Brain pericyte (primary cell): ENCODE data around the gene ALDH8A1.

Source experiments
- DNase-seq: peaks from one replicate; pipeline ENCODE4 v3.0.0-alpha.2; 2012; ENCODE audit warnings: low read depth, low spot score

The ALDH8A1 gene, protein sequence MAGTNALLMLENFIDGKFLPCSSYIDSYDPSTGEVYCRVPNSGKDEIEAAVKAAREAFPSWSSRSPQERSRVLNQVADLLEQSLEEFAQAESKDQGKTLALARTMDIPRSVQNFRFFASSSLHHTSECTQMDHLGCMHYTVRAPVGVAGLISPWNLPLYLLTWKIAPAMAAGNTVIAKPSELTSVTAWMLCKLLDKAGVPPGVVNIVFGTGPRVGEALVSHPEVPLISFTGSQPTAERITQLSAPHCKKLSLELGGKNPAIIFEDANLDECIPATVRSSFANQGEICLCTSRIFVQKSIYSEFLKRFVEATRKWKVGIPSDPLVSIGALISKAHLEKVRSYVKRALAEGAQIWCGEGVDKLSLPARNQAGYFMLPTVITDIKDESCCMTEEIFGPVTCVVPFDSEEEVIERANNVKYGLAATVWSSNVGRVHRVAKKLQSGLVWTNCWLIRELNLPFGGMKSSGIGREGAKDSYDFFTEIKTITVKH

DNA sequence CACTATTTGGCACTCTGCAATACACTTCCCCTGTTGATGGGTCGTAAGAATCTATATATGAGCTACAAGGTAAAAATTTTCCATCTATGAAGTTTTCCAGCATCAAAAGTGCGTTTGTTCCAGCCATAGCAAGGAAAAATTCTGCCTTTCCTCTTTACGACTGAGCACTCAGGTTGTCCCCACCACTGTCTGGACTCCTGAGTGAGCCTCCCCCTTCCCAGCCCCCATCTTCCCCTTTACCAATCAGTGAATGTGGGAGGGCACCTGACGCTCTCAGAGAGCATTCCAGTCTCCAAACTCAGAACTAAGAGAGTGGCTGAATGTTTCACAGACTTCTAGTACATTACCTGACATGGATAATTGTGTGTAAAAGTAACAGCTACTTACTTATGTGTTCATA is at the start of gene ALDH8A1:
Gene ALDH8A1, minus strand, starts transcription at position 175 of the 400 bp plus-strand sequence. Its CDS starts 48 bp downstream, at position 127.
- no peak for DNase-seq

- no peak for DNase-seq
Measured at GRCh38 chr6:134999107-134999506, 49.2 kb upstream of the ALDH8A1 start.

DNA sequence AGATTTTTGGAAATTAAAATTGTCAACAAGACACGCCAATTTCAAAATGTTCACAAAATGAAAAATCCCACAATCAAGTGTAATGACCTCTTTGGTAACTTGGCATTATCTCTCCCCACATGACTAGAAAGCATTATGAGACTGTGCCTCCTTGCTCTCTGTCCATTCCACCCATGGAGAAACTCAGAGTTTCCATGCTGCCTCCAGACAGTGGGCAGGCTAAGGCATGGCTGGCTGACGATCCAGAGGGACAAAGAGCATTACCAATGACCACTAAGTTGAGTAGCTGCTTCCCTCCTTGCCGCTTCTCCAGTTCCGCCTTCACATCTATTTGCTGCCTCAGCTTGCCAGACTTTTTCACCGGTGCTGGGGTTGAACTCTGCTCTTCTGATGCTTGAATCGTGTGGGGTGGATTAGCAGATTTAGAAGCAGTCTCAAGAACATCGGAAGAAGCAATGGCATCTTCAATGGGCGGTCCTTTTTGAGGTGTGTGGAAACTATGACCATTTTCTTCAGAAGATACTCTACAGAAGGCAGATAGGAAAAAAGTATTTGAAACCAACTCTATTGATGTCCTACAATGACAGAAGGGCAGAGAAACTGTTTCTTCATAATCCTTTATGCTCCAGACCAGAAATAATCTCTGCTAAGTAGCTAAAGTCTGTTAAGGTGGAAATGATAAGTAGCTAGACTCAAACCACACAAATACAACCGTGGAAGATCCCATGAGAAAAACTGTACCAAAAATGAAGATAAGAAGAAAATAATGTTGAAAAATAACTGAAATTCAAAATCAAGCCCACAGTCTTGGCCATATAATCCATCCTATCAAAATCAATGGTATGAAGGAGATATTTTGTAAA is 47.5 kb upstream of the ALDH8A1 start:
- DNase-seq = no peak

DNA sequence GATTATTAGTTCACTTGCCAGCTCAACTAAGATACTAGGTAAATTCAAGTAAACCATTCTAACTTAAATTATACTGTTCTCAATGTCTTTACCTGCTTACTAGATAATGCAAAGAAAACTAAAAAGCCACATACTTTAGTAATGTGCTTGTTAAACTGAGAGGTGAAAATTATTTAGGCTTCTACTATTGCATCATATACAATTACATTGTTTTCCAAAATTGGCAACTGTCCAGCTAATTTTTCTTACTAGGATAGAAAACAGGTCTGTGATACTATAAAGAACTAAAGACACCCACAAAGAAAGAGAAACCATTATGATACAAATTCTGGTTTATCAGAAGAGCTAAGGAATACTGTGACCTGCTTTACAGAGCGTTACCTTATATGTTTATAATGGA is 45.6 kb upstream of the ALDH8A1 start:
- DNase-seq = no peak

- no peak for DNase-seq
Measured at GRCh38 chr6:134994431-134994830, 44.5 kb upstream of the ALDH8A1 start.

- no peak for DNase-seq
Measured at GRCh38 chr6:134992155-134992554, 42.3 kb upstream of the ALDH8A1 start.

- DNase-seq = no peak
Measured at GRCh38 chr6:134990262-134990661, 40.4 kb upstream of the ALDH8A1 start.

DNA sequence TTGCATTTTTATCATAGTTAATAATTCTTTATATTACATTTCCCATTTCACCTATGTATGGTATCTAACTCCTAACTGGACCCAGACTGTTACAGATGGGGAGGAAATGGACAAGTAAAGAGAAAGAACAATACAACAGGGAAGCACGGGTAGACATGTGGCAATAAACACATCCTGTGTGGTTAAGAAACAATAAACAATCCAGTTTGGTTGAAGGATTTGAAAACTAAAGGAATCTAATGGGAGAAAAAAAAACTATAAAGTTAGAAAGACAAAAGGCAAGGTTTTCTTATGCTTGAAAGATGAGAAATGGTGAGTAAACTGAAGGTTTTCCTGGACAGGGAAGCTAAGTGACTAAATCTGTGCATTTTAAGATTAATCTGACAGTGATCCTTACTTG is 34.9 kb upstream of the ALDH8A1 start:
- no peak for DNase-seq

DNA sequence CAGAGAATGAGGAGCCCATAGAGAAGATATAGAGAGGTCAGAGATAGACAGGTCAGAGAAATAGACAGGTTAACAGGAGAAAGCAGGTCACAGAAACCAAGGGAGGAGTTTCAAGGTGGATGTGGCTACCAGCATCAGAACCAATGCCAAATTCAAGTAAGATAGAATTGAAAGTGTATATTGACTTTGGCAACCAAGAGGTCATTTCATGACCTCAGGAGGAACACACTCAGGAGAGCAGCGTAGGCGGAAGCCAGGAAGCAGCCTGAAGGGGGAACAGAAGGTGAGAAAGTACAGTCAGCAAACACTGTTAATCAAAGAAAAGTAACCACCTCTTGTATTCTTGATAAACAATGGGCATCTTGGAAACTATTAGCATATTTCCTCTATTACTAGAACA is 33.9 kb upstream of the ALDH8A1 start:
- DNase-seq = no peak

DNA sequence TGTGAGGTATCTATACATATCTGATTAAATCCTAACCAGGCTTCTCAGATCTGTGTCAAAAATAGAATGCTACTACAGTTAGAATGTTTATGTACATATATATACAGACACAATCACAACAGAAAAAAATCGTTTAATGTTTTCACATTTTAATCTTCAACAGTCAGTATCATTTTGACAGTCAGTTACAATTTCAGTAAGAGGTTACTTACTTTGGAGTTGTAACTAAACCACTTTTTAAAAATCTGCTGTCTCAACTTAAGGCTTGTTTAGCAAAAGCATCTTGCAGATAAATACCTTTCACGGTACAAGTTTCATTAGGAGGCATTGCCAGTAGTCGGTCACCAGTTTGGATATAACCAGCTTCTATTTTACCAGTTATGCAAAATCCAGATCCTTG is 32.3 kb upstream of the ALDH8A1 start:
- no peak for DNase-seq

DNA sequence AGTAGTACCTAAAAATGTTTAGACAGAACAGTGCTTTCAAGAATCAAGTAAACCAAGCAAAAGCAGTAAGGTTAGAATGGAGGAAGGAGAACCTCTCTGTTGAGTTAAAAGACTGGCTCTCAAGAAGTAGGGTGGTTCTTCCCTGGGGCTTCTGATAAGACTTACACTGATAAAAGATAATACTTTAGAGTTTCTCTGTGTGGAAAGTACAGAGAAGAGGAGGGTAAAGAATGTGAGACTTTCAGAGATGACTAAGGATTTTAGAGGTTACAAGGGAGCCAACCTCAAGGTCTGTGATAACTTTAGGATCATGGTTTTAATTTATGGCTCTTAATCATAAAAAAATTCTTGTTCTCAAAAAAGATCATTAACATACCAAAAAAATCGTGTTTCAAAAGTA is 30.9 kb upstream of the ALDH8A1 start:
- DNase-seq = no peak

- DNase-seq = no peak
Measured at GRCh38 chr6:134979142-134979541, 29.2 kb upstream of the ALDH8A1 start.

GRCh38 chr6:134974370-134974769 is 24.5 kb upstream of the ALDH8A1 start:
- DNase-seq = no peak

DNA sequence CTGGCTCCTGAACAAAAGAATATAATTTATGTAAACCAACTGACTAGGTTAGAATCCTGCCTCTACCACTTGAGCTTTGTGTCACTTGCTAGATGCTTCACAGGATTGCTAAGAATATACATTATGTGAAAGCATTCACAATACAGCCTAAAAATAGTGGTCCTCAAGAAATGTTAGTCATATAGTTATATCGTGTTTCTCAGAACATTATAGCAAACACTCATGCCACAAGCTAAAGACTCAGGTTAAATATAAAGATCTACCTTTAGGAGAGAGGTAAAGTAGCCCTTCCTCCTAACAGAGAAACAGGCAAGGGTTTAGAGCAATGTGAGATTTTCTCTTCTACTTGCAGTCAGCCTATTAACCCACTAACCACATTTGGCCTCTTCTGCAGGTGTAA is 17.8 kb upstream of the ALDH8A1 start:
- no peak for DNase-seq

GRCh38 chr6:134964451-134965203 is 14.7 kb upstream of the ALDH8A1 start:
- no peak for DNase-seq

DNA sequence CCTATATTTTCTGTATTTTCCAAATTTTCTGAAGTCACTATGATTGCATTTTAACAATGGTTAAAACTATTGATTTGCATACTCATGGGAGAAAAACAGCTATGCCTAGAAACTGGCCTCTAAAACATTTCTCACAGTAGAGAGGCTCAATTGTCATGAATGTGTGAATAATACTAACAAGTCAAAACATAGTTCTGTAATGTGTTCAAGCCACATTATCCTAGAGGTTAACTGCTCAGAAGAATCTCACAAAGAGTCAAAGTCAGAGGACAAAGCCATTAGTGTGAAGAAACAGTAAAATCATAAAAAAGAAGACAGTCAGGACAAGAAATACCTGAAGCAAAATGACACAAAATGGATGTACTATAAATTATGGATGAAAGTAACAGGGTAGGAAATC is 12.5 kb upstream of the ALDH8A1 start:
- no peak for DNase-seq

GRCh38 chr6:134961366-134961765 is 11.5 kb upstream of the ALDH8A1 start:
- no peak for DNase-seq

DNA sequence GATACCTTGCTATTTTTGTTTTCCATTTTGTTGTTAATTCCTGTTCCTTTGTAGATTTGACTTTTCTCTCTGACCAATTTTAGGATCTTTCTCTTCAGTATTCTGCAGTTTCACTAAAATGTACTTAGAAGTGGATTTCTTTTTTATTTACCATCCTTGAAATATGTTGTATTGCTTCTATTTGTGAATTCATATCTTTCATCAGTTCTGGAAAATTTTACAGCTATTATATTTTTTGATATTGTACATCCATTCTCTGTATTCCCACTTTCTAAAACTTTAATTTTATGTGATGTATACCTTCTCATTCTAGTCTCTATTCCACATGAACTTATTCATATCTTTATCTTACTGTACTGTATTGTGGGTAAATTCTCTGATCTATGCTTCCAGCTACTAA is 9.7 kb upstream of the ALDH8A1 start:
- no peak for DNase-seq

GRCh38 chr6:134956676-134957075 is 6.8 kb upstream of the ALDH8A1 start:
- no peak for DNase-seq

DNA sequence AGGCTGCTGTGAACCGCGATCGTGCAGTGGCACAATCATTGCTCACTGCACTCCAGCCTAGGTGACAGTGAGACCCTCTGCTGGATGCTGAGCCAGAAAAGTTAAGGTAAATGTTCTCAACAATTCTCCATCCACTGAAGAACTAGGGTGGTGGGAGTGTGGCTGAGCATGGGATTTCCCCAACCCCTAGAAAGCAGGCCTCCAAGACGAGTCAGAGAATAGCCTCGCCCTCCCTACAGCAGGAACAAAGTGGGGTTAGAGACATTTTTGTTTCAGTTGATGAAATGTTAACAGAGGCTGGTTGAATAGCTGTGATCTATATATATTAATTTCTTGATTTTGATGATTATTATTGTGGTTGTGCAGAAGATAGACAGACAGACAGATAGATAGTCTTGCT is 6.1 kb upstream of the ALDH8A1 start:
- DNase-seq = no peak

DNA sequence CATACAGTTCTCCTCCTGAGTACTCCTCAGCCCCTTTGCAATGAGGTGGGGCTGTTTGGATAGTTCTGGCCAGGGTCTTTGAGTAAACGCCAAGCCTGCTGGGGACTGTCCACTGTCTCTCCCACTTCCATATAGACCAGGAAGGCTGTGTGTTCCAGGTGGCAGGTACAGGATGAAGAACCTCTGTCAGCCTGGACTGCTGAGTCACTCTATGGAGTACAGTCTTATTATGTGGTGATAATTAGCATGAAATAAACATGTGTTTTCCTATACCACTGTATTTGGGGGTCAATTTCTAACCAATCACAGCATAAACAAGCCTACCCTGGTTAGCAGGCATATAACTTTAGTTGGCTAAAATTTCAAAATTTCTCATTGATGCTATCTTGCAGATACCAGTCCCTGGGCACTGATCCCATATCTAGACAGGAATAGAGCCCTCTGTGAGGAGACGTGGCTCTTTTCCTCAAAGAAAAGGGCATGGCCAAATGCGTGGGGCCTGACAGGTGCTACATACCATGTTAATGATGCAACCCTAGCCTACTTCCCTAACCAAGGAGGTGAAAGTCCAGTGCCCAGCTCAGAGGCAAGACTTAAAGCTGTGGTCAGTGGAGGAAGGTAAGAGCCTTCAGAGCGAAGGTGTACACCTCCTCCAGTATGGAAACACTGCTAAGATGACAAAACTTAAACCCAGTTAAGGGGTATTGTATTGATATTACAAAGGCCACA is 4.5 kb upstream of the ALDH8A1 start:
- DNase-seq = no peak
